ENCODE results near the gene HOXC5.

Gene HOXC5

GRCh38 chr12:54020591-54021405 lies 12.1 kb upstream of the HOXC5 start:
- no peaks in the 10 kb centered on the region for H3K36me3 ChIP-seq (ENCODE audit: control insufficient read depth, insufficient read depth, low read length)
- H3K4me3 ChIP-seq (ENCODE audit: low read depth, low read length), result peak overlapping the region; percentile 5
- peaks cover 96% of the 10 kb centered on the region for H3K27me3 ChIP-seq (ENCODE audit: control insufficient read depth, insufficient read depth, low read length)
- no peaks in the 10 kb centered on the region for H3K9me3 ChIP-seq (ENCODE audit: control insufficient read depth, insufficient read depth, low read length)
- no peaks in the 10 kb centered on the region for H3K4me1 ChIP-seq (ENCODE audit: control insufficient read depth, insufficient read depth, low read length)
- H3K9ac ChIP-seq (ENCODE audit: low read depth, low read length), result no peak overlapping the region

- Histone ChIP-seq H3K9ac (ENCODE audit: low read depth, low read length) (no peak overlapping the region), H3K27me3 (ENCODE audit: control insufficient read depth, insufficient read depth, low read length) (peaks cover 96% of the 10 kb centered on the region), H3K36me3 (ENCODE audit: control insufficient read depth, insufficient read depth, low read length) (no peaks in the 10 kb centered on the region), H3K4me1 (ENCODE audit: control insufficient read depth, insufficient read depth, low read length) (no peaks in the 10 kb centered on the region), H3K4me3 (ENCODE audit: low read depth, low read length) (no peak overlapping the region), H3K9me3 (ENCODE audit: control insufficient read depth, insufficient read depth, low read length) (no peaks in the 10 kb centered on the region)
Measured at GRCh38 chr12:54021432-54022013, 11.3 kb upstream of the HOXC5 start.

GRCh38 chr12:54022960-54023884 lies 9.6 kb upstream of the HOXC5 start:
- H3K9me3 ChIP-seq (ENCODE audit: control insufficient read depth, insufficient read depth, low read length), result no peaks in the 10 kb centered on the region
- no peaks in the 10 kb centered on the region for H3K4me1 ChIP-seq (ENCODE audit: control insufficient read depth, insufficient read depth, low read length)
- no peaks in the 10 kb centered on the region for H3K36me3 ChIP-seq (ENCODE audit: control insufficient read depth, insufficient read depth, low read length)
- H3K4me3 ChIP-seq (ENCODE audit: low read depth, low read length), result peak overlapping the region; percentile 11
- H3K9ac ChIP-seq (ENCODE audit: low read depth, low read length), result no peak overlapping the region
- H3K27me3 ChIP-seq (ENCODE audit: control insufficient read depth, insufficient read depth, low read length), result peaks cover 98% of the 10 kb centered on the region

GRCh38 chr12:54024127-54024526 lies 8.7 kb upstream of the HOXC5 start:
- H3K4me1 ChIP-seq (ENCODE audit: control insufficient read depth, insufficient read depth, low read length), result no peaks in the 10 kb centered on the region
- no peaks in the 10 kb centered on the region for H3K36me3 ChIP-seq (ENCODE audit: control insufficient read depth, insufficient read depth, low read length)
- no peak overlapping the region for H3K9ac ChIP-seq (ENCODE audit: low read depth, low read length)
- no peak overlapping the region for H3K4me3 ChIP-seq (ENCODE audit: low read depth, low read length)
- H3K27me3 ChIP-seq (ENCODE audit: control insufficient read depth, insufficient read depth, low read length), result peaks cover 100% of the 10 kb centered on the region
- no peaks in the 10 kb centered on the region for H3K9me3 ChIP-seq (ENCODE audit: control insufficient read depth, insufficient read depth, low read length)

GRCh38 chr12:54024581-54025305 lies 8.1 kb upstream of the HOXC5 start:
- Histone ChIP-seq H3K36me3 (ENCODE audit: control insufficient read depth, insufficient read depth, low read length) (no peaks in the 10 kb centered on the region), H3K4me3 (ENCODE audit: low read depth, low read length) (peak overlapping the region; percentile 18), H3K9ac (ENCODE audit: low read depth, low read length) (no peak overlapping the region), H3K9me3 (ENCODE audit: control insufficient read depth, insufficient read depth, low read length) (no peaks in the 10 kb centered on the region), H3K4me1 (ENCODE audit: control insufficient read depth, insufficient read depth, low read length) (no peaks in the 10 kb centered on the region), H3K27me3 (ENCODE audit: control insufficient read depth, insufficient read depth, low read length) (peaks cover 100% of the 10 kb centered on the region)

GRCh38 chr12:54025499-54026405 lies 7.1 kb upstream of the HOXC5 start:
- H3K36me3 ChIP-seq (ENCODE audit: control insufficient read depth, insufficient read depth, low read length), result no peaks in the 10 kb centered on the region
- no peak overlapping the region for H3K4me3 ChIP-seq (ENCODE audit: low read depth, low read length)
- H3K4me1 ChIP-seq (ENCODE audit: control insufficient read depth, insufficient read depth, low read length), result no peaks in the 10 kb centered on the region
- H3K9ac ChIP-seq (ENCODE audit: low read depth, low read length), result no peak overlapping the region
- H3K27me3 ChIP-seq (ENCODE audit: control insufficient read depth, insufficient read depth, low read length), result peaks cover 100% of the 10 kb centered on the region
- H3K9me3 ChIP-seq (ENCODE audit: control insufficient read depth, insufficient read depth, low read length), result no peaks in the 10 kb centered on the region

GRCh38 chr12:54026640-54027441 lies 6.0 kb upstream of the HOXC5 start:
- Histone ChIP-seq H3K9ac (ENCODE audit: low read depth, low read length) (no peak overlapping the region), H3K9me3 (ENCODE audit: control insufficient read depth, insufficient read depth, low read length) (no peaks in the 10 kb centered on the region), H3K36me3 (ENCODE audit: control insufficient read depth, insufficient read depth, low read length) (no peaks in the 10 kb centered on the region), H3K4me1 (ENCODE audit: control insufficient read depth, insufficient read depth, low read length) (no peaks in the 10 kb centered on the region), H3K4me3 (ENCODE audit: low read depth, low read length) (peak overlapping the region; percentile 18), H3K27me3 (ENCODE audit: control insufficient read depth, insufficient read depth, low read length) (peaks cover 100% of the 10 kb centered on the region)

GRCh38 chr12:54027442-54027786 lies 5.4 kb upstream of the HOXC5 start:
- H3K36me3 ChIP-seq (ENCODE audit: control insufficient read depth, insufficient read depth, low read length), result no peaks in the 10 kb centered on the region
- peak overlapping the region; percentile 18 for H3K4me3 ChIP-seq (ENCODE audit: low read depth, low read length)
- H3K27me3 ChIP-seq (ENCODE audit: control insufficient read depth, insufficient read depth, low read length), result peaks cover 100% of the 10 kb centered on the region
- H3K9ac ChIP-seq (ENCODE audit: low read depth, low read length), result no peak overlapping the region
- H3K9me3 ChIP-seq (ENCODE audit: control insufficient read depth, insufficient read depth, low read length), result no peaks in the 10 kb centered on the region
- no peaks in the 10 kb centered on the region for H3K4me1 ChIP-seq (ENCODE audit: control insufficient read depth, insufficient read depth, low read length)

GRCh38 chr12:54028314-54029201 lies 4.3 kb upstream of the HOXC5 start, which contains the start of gene HOXC6:
TSS of gene HOXC6 (plus strand) at chr12:54028440. CDS start at chr12:54028522, 82 bp downstream.
- H3K4me3 ChIP-seq (ENCODE audit: low read depth, low read length), result peak within 1 kb of the TSS; percentile 18
- peaks cover 2% of the 10 kb centered on the region for H3K4me1 ChIP-seq (ENCODE audit: control insufficient read depth, insufficient read depth, low read length)
- no peak within 1 kb of the TSS for H3K9ac ChIP-seq (ENCODE audit: low read depth, low read length)
- H3K27me3 ChIP-seq (ENCODE audit: control insufficient read depth, insufficient read depth, low read length), result peaks cover 100% of the 10 kb centered on the region
- H3K36me3 ChIP-seq (ENCODE audit: control insufficient read depth, insufficient read depth, low read length), result no peaks in the 10 kb centered on the region
- H3K9me3 ChIP-seq (ENCODE audit: control insufficient read depth, insufficient read depth, low read length), result no peaks in the 10 kb centered on the region

All from iPS-15b (cell line).